ENCODE results near the gene S1PR5.

Gene S1PR5

DNA sequence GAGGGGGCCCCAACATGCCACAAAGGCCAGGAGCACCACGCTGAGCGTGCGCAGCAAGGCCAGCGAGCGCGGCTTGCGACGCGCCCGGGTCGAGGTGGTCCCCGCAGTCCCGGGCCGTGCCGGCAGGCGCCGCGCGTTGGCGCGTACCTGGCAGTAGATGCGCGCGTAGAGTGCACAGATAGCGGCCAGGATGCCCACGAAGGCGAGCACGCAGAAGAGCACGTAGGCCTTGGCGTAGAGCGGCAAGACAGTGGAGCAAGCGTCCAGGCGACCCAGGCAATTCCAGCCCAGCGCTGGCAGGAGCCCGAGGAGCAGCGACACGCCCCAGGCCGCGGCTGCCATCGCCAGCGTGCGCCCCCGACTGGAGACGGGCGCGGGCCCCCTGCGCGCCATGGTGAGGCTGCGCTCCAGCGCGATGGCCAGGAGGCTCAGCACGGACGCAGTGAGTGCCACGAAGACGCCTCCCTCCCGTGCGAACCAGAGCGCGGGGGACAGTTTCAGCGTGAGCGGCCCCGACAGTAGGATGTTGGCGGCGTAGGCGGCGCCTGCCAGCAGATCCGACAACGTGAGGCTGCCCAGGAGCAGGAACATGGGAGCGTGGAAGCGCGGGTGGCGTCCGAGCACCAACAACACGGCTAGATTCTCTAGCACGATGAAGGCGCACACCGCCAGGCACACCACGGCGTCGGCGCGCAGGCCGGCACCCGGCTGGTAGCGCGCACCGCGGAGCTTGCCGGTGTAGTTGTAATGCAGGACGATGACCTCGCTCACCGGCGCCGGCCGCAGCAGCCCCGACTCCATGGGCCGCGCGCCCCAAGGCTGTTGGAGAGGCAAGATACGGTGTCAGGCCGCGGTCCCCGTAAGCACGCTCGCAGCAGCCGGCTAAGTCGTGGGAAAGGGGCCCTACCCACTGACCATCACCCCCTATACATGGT lies 2.8 kb downstream of the S1PR5 start:
- DNase-seq (ENCODE audit: low read depth), result no peak
- H3K4me3 ChIP-seq (ENCODE audit: low read depth, low read length), result no peak overlapping the region
- TF ChIP-seq, protein P1, sequence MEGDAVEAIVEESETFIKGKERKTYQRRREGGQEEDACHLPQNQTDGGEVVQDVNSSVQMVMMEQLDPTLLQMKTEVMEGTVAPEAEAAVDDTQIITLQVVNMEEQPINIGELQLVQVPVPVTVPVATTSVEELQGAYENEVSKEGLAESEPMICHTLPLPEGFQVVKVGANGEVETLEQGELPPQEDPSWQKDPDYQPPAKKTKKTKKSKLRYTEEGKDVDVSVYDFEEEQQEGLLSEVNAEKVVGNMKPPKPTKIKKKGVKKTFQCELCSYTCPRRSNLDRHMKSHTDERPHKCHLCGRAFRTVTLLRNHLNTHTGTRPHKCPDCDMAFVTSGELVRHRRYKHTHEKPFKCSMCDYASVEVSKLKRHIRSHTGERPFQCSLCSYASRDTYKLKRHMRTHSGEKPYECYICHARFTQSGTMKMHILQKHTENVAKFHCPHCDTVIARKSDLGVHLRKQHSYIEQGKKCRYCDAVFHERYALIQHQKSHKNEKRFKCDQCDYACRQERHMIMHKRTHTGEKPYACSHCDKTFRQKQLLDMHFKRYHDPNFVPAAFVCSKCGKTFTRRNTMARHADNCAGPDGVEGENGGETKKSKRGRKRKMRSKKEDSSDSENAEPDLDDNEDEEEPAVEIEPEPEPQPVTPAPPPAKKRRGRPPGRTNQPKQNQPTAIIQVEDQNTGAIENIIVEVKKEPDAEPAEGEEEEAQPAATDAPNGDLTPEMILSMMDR (conservative IDR thresholded peaks at IDR 0.05; ENCODE audit: low read depth, low read length), result no peak

DNA sequence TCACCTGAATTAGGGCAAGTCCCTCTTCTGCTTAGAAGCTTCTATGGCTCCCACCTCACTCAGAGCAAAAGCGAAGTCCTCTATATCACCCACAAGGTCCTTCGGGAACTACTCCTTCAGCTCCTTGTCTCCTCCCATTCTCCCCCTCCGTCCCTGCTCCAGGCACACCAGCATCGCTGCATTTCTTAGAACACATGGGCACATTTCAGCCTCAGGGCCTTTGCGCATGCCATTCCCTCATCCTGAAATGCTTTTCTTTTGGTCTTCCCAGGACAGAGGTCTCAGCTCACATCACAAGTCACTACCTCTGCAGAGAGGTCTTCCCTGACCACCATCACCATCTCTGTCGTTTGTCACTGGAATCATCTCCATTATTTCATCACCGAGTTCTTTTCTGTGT lies 4.0 kb downstream of the S1PR5 start:
- DNase-seq (ENCODE audit: low read depth), result no peak
- no peak overlapping the region for H3K4me3 ChIP-seq (ENCODE audit: low read depth, low read length)
- TF ChIP-seq, protein P1 (conservative IDR thresholded peaks at IDR 0.05; ENCODE audit: low read depth, low read length), result no peak

DNA sequence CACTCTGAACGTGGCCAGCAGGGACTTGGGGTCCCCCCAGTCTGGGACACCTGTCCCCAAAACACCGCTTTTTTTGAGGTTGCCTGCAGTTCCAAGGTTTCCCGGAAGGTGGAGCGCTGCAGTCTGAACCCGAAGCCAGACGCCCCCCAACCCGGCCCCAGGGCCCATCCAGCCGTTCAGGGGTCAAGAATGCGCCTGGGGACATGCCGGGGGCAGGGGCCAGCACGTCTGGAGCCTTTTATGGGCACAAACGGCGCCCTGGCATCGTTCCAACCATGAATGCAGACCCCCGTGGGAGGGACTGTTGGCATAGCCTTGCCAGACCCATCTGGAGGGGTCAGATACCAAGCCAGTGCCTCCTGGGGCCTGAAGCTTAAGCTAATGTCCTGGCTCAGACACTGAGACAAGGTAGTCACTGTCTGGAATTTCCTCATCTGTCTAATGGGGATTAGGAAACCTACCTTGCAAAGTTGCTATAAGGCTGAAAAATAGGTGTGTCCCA lies 6.9 kb downstream of the S1PR5 start:
- no peak overlapping the region for H3K4me3 ChIP-seq (ENCODE audit: low read depth, low read length)
- TF ChIP-seq, protein P1 (conservative IDR thresholded peaks at IDR 0.05; ENCODE audit: low read depth, low read length), result peak; percentile 80
- DNase-seq (ENCODE audit: low read depth), result peak; percentile 19

DNA sequence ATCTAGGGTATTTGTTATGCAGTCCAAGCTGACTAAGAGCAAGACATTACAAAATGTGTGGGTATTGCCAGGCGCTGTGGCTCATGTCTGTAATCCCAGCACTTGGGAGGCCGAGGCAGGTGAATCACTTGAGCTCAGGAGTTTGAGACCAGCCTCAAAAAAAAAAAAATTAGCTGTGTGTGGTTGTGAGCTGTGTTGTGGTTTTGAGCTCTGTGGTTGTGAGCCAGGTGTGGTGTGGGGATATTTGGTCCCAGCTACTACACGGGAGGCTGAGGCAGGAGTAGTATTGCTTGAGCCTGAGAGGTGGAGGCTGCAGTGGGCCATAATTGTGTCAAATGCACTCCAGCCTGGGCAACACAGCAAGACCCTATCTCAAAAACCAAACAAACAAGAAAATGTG lies 8.5 kb downstream of the S1PR5 start:
- DNase-seq (ENCODE audit: low read depth), result no peak
- TF ChIP-seq, protein P1 (conservative IDR thresholded peaks at IDR 0.05; ENCODE audit: low read depth, low read length), result no peak
- H3K4me3 ChIP-seq (ENCODE audit: low read depth, low read length), result no peak overlapping the region

DNA sequence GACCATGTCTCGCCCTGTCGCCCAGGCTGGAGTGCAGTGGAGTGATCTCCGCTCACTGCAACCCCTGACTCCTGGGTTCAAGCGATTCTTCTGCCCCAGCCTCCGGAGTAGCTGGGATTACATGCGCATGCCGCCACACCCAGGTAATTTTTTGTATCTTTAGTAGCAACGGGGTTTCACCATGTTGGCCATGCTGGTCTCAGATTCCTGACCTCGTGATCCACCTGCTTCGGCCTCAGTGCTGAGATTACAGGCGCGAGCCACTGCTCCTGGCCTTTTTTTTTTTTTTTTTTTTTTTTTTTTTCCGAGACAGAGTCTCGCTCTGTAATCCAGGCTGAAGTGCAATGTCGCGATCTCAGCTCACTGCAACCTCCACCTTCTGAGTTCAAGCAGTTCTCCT lies 9.2 kb downstream of the S1PR5 start:
- TF ChIP-seq, protein P1 (conservative IDR thresholded peaks at IDR 0.05; ENCODE audit: low read depth, low read length), result no peak
- DNase-seq (ENCODE audit: low read depth), result no peak
- no peak overlapping the region for H3K4me3 ChIP-seq (ENCODE audit: low read depth, low read length)

DNA sequence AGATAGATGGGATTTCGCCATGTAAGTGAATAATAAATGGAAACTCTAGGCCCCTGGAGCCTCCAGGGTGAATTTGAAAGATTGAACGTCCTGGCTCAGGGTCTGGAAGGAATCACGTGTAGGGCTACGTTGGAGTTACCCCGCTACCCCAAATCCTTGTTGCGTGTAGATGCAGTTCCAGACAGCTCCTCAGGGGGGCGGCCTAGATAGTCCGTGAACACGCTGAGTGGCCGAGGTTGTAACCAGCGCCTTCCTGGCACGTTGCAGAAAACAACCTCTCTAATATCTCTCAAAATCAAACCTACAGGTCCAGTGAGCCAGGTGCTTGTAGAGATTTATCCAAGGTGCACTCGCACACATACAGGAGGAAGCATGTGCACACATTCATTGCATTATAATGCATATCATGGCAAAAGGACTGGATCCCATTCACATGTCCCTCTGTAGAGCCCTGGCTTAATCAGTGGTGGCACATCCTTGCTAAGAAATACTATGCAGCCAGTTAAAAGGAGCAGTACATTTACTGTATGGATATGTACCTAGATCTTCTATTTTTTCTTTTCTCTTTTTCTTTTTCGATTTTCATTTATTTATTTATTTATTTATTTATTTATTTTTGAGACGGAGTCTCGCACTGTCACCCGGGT lies 11.5 kb downstream of the S1PR5 start:
- no peak overlapping the region for H3K4me3 ChIP-seq (ENCODE audit: low read depth, low read length)
- peak; percentile 75 for DNase-seq (ENCODE audit: low read depth)
- TF ChIP-seq, protein P1 (conservative IDR thresholded peaks at IDR 0.05; ENCODE audit: low read depth, low read length), result peak; percentile 85

All from choroid plexus epithelial cell (primary cell).